Ovary (tissue), 9 donors: ENCODE measurements around the gene CDX1. TPM values are rescaled to one million over a fixed set of nuclear protein-coding genes. Genes with fewer than 3 reads are reported as not detected.

Experiments used
- DNase-seq, 5 donors: peaks; one replicate each; pipeline ENCODE4 v3.0.0-alpha.2; 2019 to 2020
- H3K27ac ChIP-seq, 2 donors: fragments of 200-600 bp; one replicate each; pipeline versions ENCODE4 v1.5.1 to v1.8.0; 2019 to 2022
- H3K27me3 ChIP-seq: fragments of 200-600 bp; one replicate; pipeline ENCODE4 v1.8.0; 2022
- H3K36me3 ChIP-seq: fragments of 200-600 bp; sonication (generic); one replicate; pipeline ENCODE4 v1.5.1; 2019
- H3K4me1 ChIP-seq: one replicate; pipeline ENCODE4 v1.8.1; 2013; ENCODE audit warnings: mild to moderate bottlenecking, moderate library complexity; ENCODE audit not compliant: insufficient read depth
- H3K4me3 ChIP-seq: fragments of 200-600 bp; sonication (generic); one replicate; pipeline ENCODE4 v1.5.1; 2017
- H3K9me3 ChIP-seq, 2 donors: fragments of 200-600 bp in 1 of 2; sonication (generic) in 1 of 2; one replicate each; pipeline versions ENCODE4 v1.5.1 to v1.8.1; 2013 to 2019; ENCODE audit warnings: mild to moderate bottlenecking in 1 of 2, moderate library complexity in 1 of 2
- EP300 ChIP-seq: sonication (generic); formaldehyde crosslinking; IDR thresholded peaks from one replicate; pipeline ENCODE4 v1.6.1; 2017; ENCODE audit warnings: antibody characterized with exemption
- POLR2A ChIP-seq: fragments of 450-650 bp; IDR thresholded peaks from one replicate; pipeline ENCODE4 v1.6.1; 2017; ENCODE audit warnings: antibody characterized with exemption, mild to moderate bottlenecking, moderate library complexity
- WGBS, 3 donors: extraction: QIAGEN DNeasy Blood & Tissue Kit in 1 of 3; methylation state at CpG; one replicate each; pipeline versions ENCODE4 v1.1.5 to v1.1.7; 2013 to 2017; 5-methylcytosine and 5-hydroxymethylcytosine counted together
- intact Hi-C, 4 donors: fragments of 100-400 bp; cut with DNase I; formaldehyde crosslinking; loops; one replicate each; pipeline versions ENCODE4 v1.11.0 to v1.15.1; 2022 to 2023
- polyA plus RNA-seq, 2 donors: library from polyadenylated mRNA; stranded (reverse); fragments of 200-250 nt in 1 of 2; fragments of 350-450 nt in 1 of 2; fragmentation: Illumina TruSeq in 1 of 2; extraction: RNeasy Lipid Tissue Mini Kit (QIAGEN cat#74804) in 1 of 2; gene quantifications; one replicate each; pipeline ENCODE4 v1.2.3, GENCODE V29; 2013 to 2014
- total RNA-seq, 7 donors: library from RNA; depleted of rRNA in 2 of 7; stranded (reverse); fragments of >200 nt in 2 of 7; fragmentation: NEBNext Ultra II Directional in 3 of 7; extraction: Animal tissue kit (Norgen Biotek cat#: 25700) in 3 of 7; gene quantifications; one replicate each; pipeline versions ENCODE4 v1.1.0 to v1.2.4, GENCODE V29; 2016 to 2023
- TF ChIP-seq, protein P1 (sequence below), 3 donors: fragments of 450-650 bp in 2 of 3; fragments of 200-600 bp in 1 of 3; IDR thresholded peaks; one replicate each; pipeline versions ENCODE4 v1.5.1 to v1.8.0; 2016 to 2022; ENCODE audit warnings: antibody characterized with exemption in 3 of 3, mild to moderate bottlenecking in 1 of 3
- donor health status: DM: no; HTN: no; CAD: no; lungs with moderate emphysema.
- donor health status: DM: no; HTN: no; CAD: no.
- donor health status: Bipolar disorder and iron deficiency.
- donor health status: DM: yes; HTN: yes; CAD: no.
- donor health status: DM: no; HTN: no; CAD: no.
- donor health status: DM: yes; HTN: yes; CAD: no.

CDX1 gene
- total and polyA plus RNA-seq, 9 donors: 0.18 to 1.4 (median 0.58) TPM

DNA sequence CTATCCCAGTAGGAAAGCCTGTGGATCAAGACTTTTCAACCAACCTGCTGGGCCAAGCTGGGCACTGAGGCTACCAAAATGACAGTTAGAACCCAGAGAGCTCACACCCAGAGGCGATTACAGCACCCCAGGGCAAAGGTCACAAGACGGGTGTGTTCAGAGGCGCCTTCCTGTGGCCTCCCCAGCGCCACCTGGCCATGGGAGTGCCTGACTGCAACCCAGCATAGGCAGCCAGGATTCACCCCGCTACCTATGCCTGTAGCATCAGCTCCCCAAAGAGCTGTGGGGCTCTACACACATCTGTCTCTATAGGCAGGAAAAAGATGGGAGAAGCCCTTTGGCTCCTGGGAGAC lies 44.4 kb upstream of the CDX1 start:
- Histone ChIP-seq H3K27me3 (no peaks in the 10 kb centered on the region), H3K4me1 (no peaks in the 10 kb centered on the region), H3K9me3 (no peaks in the 10 kb centered on the region), H3K4me3 (no peak overlapping the region), H3K36me3 (peaks cover 3% of the 10 kb centered on the region), H3K27ac (no peak overlapping the region)
- WGBS, 3 donors: 64 to 68% (median 66%) methylated on average over 5 of the region's 5 CpGs
- peak in 3 of 5 donors; percentile 7 to 18 (median 10) for DNase-seq
- TF ChIP-seq EP300 (no peak), POLR2A (no peak)
- TF ChIP-seq, protein P1, sequence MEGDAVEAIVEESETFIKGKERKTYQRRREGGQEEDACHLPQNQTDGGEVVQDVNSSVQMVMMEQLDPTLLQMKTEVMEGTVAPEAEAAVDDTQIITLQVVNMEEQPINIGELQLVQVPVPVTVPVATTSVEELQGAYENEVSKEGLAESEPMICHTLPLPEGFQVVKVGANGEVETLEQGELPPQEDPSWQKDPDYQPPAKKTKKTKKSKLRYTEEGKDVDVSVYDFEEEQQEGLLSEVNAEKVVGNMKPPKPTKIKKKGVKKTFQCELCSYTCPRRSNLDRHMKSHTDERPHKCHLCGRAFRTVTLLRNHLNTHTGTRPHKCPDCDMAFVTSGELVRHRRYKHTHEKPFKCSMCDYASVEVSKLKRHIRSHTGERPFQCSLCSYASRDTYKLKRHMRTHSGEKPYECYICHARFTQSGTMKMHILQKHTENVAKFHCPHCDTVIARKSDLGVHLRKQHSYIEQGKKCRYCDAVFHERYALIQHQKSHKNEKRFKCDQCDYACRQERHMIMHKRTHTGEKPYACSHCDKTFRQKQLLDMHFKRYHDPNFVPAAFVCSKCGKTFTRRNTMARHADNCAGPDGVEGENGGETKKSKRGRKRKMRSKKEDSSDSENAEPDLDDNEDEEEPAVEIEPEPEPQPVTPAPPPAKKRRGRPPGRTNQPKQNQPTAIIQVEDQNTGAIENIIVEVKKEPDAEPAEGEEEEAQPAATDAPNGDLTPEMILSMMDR (IDR thresholded peaks at IDR 0.05): no peak
- intact Hi-C loops: no loop called here

DNA sequence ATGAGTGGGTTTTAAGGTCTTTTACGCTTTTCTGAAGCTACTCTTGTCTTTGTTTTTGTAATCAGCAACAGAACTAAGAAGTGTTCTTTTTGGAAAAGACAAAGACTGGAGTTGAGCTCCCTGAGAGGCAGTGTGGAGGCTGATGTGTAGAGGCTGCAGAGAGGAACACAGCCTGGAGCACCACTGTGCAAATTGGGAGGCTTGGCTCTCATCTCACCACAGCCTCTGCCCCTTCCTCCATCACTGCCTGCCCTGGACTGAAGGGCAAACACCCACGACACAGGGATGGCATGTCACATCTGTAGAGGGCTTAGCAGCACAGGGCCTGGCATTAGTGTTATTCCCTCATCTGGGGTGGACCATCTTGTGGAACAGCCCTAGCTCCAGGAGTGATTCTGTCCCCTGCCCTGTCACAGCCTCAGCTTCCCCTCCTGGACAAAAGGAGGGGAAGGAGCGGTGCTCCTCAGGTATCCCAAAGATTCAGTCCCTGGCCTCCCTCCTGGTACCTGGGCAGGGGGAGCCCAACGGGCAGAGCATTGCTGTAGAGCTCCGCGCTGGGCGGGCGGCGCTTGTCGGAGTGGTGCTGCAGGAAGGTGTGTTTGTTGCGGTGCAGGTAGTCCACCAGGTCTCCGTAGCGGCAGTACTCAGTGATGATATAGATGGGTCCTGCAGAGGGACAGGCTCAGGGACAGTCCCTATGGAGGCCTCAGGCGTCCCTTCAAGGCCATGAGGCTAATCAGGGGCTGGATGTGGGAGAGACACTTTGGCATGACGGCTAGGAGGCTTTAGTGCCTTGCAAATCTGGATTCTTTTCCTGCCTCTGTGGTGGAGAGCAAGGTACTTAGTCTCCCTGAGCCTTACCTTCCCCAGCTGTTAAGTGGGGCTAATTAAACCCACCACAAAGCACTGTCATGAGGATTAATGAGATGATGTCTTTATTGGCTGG lies 43.8 kb upstream of the CDX1 start:
- Histone ChIP-seq H3K4me3 (no peak overlapping the region), H3K27ac (no peak overlapping the region), H3K27me3 (no peaks in the 10 kb centered on the region), H3K36me3 (peaks cover 3% of the 10 kb centered on the region), H3K4me1 (no peaks in the 10 kb centered on the region), H3K9me3 (no peaks in the 10 kb centered on the region)
- no peak for TF ChIP-seq POLR2A
- TF ChIP-seq EP300: no peak
- TF ChIP-seq, protein P1 (IDR thresholded peaks at IDR 0.05): no peak
- 89 to 90% (median 90%) methylated on average over 15 of the region's 15 CpGs for WGBS, 3 donors
- intact Hi-C loops: no loop called here
- peak in 2 of 5 donors; percentile 7 to 18 for DNase-seq

DNA sequence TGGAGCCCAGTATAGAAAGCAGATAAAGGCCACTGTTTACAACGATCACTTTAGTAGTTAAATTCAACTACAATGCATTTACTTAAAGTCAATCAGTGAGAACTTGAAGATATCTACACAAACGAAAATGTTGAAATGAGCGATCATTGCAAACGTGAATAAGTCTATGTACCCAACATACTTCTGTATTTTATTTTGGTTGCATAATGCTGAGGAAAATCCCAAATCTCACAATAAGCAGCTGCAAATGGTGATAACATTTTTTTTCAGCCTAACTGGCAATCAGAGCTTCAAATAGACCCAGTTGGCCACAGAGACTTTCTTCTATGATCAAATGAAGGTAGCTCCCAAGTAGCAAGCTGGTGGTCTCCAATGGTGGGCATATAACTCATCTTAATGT lies 43.0 kb upstream of the CDX1 start:
- TF ChIP-seq, protein P1 (IDR thresholded peaks at IDR 0.05): no peak
- no peak for TF ChIP-seq POLR2A
- no peak for TF ChIP-seq EP300
- Histone ChIP-seq H3K27me3 (no peaks in the 10 kb centered on the region), H3K27ac (no peak overlapping the region), H3K4me3 (no peak overlapping the region), H3K4me1 (no peaks in the 10 kb centered on the region), H3K36me3 (peaks cover 3% of the 10 kb centered on the region), H3K9me3 (no peaks in the 10 kb centered on the region)
- 48 to 62% (median 50%) methylated on average over 4 of the region's 4 CpGs for WGBS, 3 donors
- no peak for DNase-seq
- intact Hi-C loops: no loop called here

DNA sequence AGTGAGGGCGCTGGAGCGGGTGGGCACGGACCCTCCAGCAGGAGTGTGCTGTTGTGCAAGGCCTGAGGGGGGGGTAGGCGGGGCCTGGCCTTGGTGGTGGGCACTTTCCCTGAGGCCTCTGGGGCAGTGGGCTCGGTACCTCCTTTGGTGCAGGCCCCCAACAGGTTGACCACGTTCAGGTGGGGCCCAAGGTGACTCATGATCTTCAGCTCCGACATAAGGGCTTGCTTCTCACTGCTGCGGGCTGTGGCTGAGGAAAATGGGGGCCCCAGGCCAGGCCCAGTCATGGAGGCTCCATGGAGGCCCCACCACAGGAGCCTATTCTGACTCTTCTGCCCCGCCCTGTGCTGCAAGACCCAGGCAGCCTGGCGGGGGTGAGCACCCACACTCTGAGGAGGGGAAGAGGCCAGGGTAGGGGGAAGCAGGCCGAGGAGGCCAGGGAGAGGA lies 42.4 kb upstream of the CDX1 start:
- peaks cover 3% of the 10 kb centered on the region for H3K36me3 ChIP-seq
- TF ChIP-seq EP300: no peak
- no peak for TF ChIP-seq POLR2A
- TF ChIP-seq, protein P1 (IDR thresholded peaks at IDR 0.05): no peak

More for the DNA sequence above, 42.4 kb upstream of the CDX1 start:
- no peaks in the 10 kb centered on the region for H3K9me3 ChIP-seq
- H3K4me1 ChIP-seq: no peaks in the 10 kb centered on the region
- H3K27me3 ChIP-seq: no peaks in the 10 kb centered on the region
- DNase-seq: peak in 1 of 5 donors; percentile 17
- intact Hi-C loops: no loop called here
- H3K27ac ChIP-seq: no peak overlapping the region
- 78 to 82% (median 80%) methylated on average over 11 of the region's 11 CpGs for WGBS, 3 donors
- no peak overlapping the region for H3K4me3 ChIP-seq
